CD8-positive, alpha-beta memory T cell (primary cell): Measurements from ENCODE around the gene TNRC18. TPM values are rescaled to one million over a fixed set of nuclear protein-coding genes. Genes with fewer than 3 reads are reported as not detected.
A peak's percentile ranks its signal among the peaks of the same experiment; 100 is the strongest.
"Not testable (repeated sequence)": the region's sequence is repeated elsewhere in the genome, so short reads cannot be mapped to it uniquely, and the experiment has no call there.

Source experiments
- CTCF ChIA-PET: fragments of 350-600 bp; sonication (Branson Sonifier 250); formaldehyde crosslinking; loops from one replicate; lab custom pipeline; 2021; ENCODE audit warnings: antibody characterized with exemption; lab: Charles Lee
- POLR2A ChIA-PET: fragments of 350-600 bp; sonication (Branson Sonifier 250); formaldehyde crosslinking; loops from one replicate; lab custom pipeline; 2021; ENCODE audit warnings: antibody characterized with exemption; lab: Charles Lee
- DNase-seq, 5 donors: peaks; one replicate each; pipeline versions ENCODE4 v3.0.0 to v3.0.0-alpha.2; 2020 to 2022; ENCODE audit warnings: mixed read lengths in 1 of 5
- H3K27ac ChIP-seq: one replicate; pipeline ENCODE4 v1.7.0; 2013; ENCODE audit warnings: low read depth, mild to moderate bottlenecking, low read length, moderate library complexity
- H3K27me3 ChIP-seq: 2 replicates; pipeline ENCODE4 v1.7.0; 2013; ENCODE audit warnings: low read length, mild to moderate bottlenecking; ENCODE audit not compliant: insufficient read depth, poor library complexity, severe bottlenecking
- H3K36me3 ChIP-seq: 2 replicates; pipeline ENCODE4 v1.7.0; 2013; ENCODE audit warnings: mild to moderate bottlenecking, low read length, moderate library complexity; ENCODE audit not compliant: insufficient read depth
- H3K4me1 ChIP-seq: 2 replicates; pipeline ENCODE4 v1.7.0; 2013; ENCODE audit warnings: mild to moderate bottlenecking, low read length, moderate library complexity; ENCODE audit not compliant: insufficient read depth
- H3K4me3 ChIP-seq: 2 replicates; pipeline ENCODE4 v1.7.0; 2013; ENCODE audit warnings: mild to moderate bottlenecking, low read length
- H3K9me3 ChIP-seq: 2 replicates; pipeline ENCODE4 v1.7.0; 2013; ENCODE audit warnings: mild to moderate bottlenecking, low read length
- H3K27ac Mint-ChIP-seq, 8 donors: one replicate each; pipeline ENCODE4 v1.8.0; 2020 to 2021; ENCODE audit warnings: mixed read lengths in 8 of 8, mild to moderate bottlenecking in 6 of 8, inconsistent platforms in 3 of 8, moderate library complexity in 3 of 8
- H3K27me3 Mint-ChIP-seq, 2 donors: one replicate each; pipeline ENCODE4 v1.8.0; 2020 to 2021; ENCODE audit warnings: mixed read lengths in 2 of 2, mild to moderate bottlenecking in 1 of 2, moderate library complexity in 1 of 2
- H3K36me3 Mint-ChIP-seq, 3 donors: one replicate each; pipeline ENCODE4 v1.8.0; 2020 to 2021; ENCODE audit warnings: mixed read lengths in 3 of 3, inconsistent platforms in 1 of 3, mild to moderate bottlenecking in 1 of 3
- H3K4me1 Mint-ChIP-seq, 3 donors: one replicate each; pipeline ENCODE4 v1.8.0; 2020 to 2021; ENCODE audit warnings: mixed read lengths in 3 of 3, inconsistent platforms in 1 of 3, mild to moderate bottlenecking in 1 of 3
- H3K4me3 Mint-ChIP-seq, 7 donors: one replicate each; pipeline ENCODE4 v1.8.0; 2020 to 2021; ENCODE audit warnings: mixed read lengths in 7 of 7, mild to moderate bottlenecking in 6 of 7, moderate library complexity in 4 of 7, inconsistent platforms in 2 of 7
- H3K9me3 Mint-ChIP-seq, 5 donors: one replicate each; pipeline ENCODE4 v1.8.0; 2020 to 2022; ENCODE audit warnings: mixed read lengths in 5 of 5, mild to moderate bottlenecking in 3 of 5, moderate library complexity in 2 of 5, inconsistent platforms in 1 of 5
- polyA plus RNA-seq: library from polyadenylated mRNA; unstranded; fragments of 300-500 nt; fragmentation: Illumina TruSeq; gene quantifications from one replicate; pipeline ENCODE4 v1.2.3, GENCODE V29; 2021
- total RNA-seq, 2 experiments: library from RNA; stranded (reverse); gene quantifications; one replicate each; pipeline ENCODE4 v1.2.3, GENCODE V29; 2021

The TNRC18 gene
- total and polyA plus RNA-seq, 3 experiments from 2014 or later = 2.1 to 47.4 (median 44.7) TPM

- no peaks in the 10 kb centered on the region for H3K27me3 ChIP-seq
- H3K27ac ChIP-seq = no peak overlapping the region
- Mint-ChIP-seq H3K9me3 (peaks cover 4 to 25% (median 19%) of the 10 kb centered on the region in 5 donors), H3K4me1 (peaks cover 6 to 11% (median 7%) of the 10 kb centered on the region in 3 donors), H3K4me3 (no peak overlapping the region), H3K36me3 (peaks cover 37 to 74% (median 50%) of the 10 kb centered on the region in 3 donors), H3K27me3 (no peaks in the 10 kb centered on the region), H3K27ac (no peak overlapping the region)
- no peak overlapping the region for H3K4me3 ChIP-seq
- CTCF ChIA-PET = no interaction called here
- POLR2A ChIA-PET = no interaction called here
- H3K4me1 ChIP-seq = peaks cover 4% of the 10 kb centered on the region
- DNase-seq = no peak
- no peaks in the 10 kb centered on the region for H3K9me3 ChIP-seq
- H3K36me3 ChIP-seq = peaks cover 9% of the 10 kb centered on the region
These were observed 86.6 kb downstream of the TNRC18 start for GRCh38 chr7:5337047-5337446.

GRCh38 chr7:5334671-5335070, 89.0 kb downstream of the TNRC18 start:
- H3K27ac ChIP-seq = no peak overlapping the region
- peaks cover 23% of the 10 kb centered on the region for H3K4me1 ChIP-seq
- peak overlapping the region in 1 of 7 donors; percentile 54 for H3K4me3 Mint-ChIP-seq
- CTCF ChIA-PET = no interaction called here
- peaks cover 11% of the 10 kb centered on the region for H3K36me3 ChIP-seq
- H3K9me3 Mint-ChIP-seq = peaks cover 4 to 25% (median 19%) of the 10 kb centered on the region in 5 donors
- no peaks in the 10 kb centered on the region for H3K9me3 ChIP-seq
- no peaks in the 10 kb centered on the region for H3K27me3 ChIP-seq
- no peak overlapping the region for H3K27ac Mint-ChIP-seq
- no peaks in the 10 kb centered on the region for H3K27me3 Mint-ChIP-seq
- H3K4me3 ChIP-seq = no peak overlapping the region
- POLR2A ChIA-PET = no interaction called here
- no peak for DNase-seq
- peaks cover 29 to 69% (median 46%) of the 10 kb centered on the region in 3 donors for H3K36me3 Mint-ChIP-seq
- peaks cover 15 to 24% (median 20%) of the 10 kb centered on the region in 3 donors for H3K4me1 Mint-ChIP-seq

GRCh38 chr7:5333121-5334045, 90.3 kb downstream of the TNRC18 start:
- Histone ChIP-seq H3K4me1 (peaks cover 23% of the 10 kb centered on the region), H3K9me3 (no peaks in the 10 kb centered on the region), H3K27ac (no peak overlapping the region), H3K4me3 (no peak overlapping the region), H3K27me3 (no peaks in the 10 kb centered on the region), H3K36me3 (peaks cover 11% of the 10 kb centered on the region)
- ChIA-PET CTCF (no interaction called here), POLR2A (no interaction called here)
- Mint-ChIP-seq H3K4me1 (peaks cover 15 to 24% (median 20%) of the 10 kb centered on the region in 3 donors), H3K27ac (peak overlapping the region in 1 of 8 donors; percentile 78), H3K27me3 (no peaks in the 10 kb centered on the region), H3K9me3 (peaks cover 4 to 25% (median 18%) of the 10 kb centered on the region in 5 donors), H3K36me3 (peaks cover 29 to 63% (median 41%) of the 10 kb centered on the region in 3 donors), H3K4me3 (no peak overlapping the region)
- no peak for DNase-seq

- Histone ChIP-seq H3K27ac (no peak overlapping the region), H3K9me3 (no peaks in the 10 kb centered on the region), H3K36me3 (peaks cover 11% of the 10 kb centered on the region), H3K27me3 (no peaks in the 10 kb centered on the region), H3K4me3 (no peak overlapping the region), H3K4me1 (peaks cover 23% of the 10 kb centered on the region)
- no peak for DNase-seq
- ChIA-PET POLR2A (no interaction called here), CTCF (no interaction called here)
- H3K27ac Mint-ChIP-seq = no peak overlapping the region
- H3K4me3 Mint-ChIP-seq = no peak overlapping the region
- H3K9me3 Mint-ChIP-seq = peaks cover 4 to 24% (median 17%) of the 10 kb centered on the region in 5 donors
- peaks cover 26 to 58% (median 34%) of the 10 kb centered on the region in 3 donors for H3K36me3 Mint-ChIP-seq
- H3K4me1 Mint-ChIP-seq = peaks cover 15 to 24% (median 20%) of the 10 kb centered on the region in 3 donors
- no peaks in the 10 kb centered on the region for H3K27me3 Mint-ChIP-seq
These were observed 91.1 kb downstream of the TNRC18 start for GRCh38 chr7:5332579-5332978.

DNA sequence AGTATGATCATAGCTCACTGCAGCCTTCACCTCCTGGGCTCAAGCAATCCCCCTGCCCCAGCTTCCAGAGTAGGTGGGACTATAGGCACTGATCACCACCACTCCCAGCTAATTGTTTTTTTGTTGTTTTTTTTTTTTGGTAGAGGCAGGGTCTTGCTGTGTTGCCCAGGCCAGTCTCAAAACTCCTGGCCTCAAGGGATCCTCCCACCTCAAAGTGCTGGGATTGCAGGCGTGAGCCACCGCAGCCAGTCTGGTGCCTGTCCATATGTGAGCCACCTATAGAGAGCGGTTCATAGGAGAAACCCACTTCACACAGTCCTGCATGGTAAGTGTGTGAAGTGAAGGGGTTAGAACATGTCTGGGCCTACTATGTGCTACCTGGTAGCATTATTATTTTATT, 93.3 kb downstream of the TNRC18 start:
- no peaks in the 10 kb centered on the region for H3K9me3 ChIP-seq
- ChIA-PET POLR2A (no interaction called here), CTCF (no interaction called here)
- Mint-ChIP-seq H3K27me3 (no peaks in the 10 kb centered on the region), H3K4me1 (peaks cover 15 to 24% (median 21%) of the 10 kb centered on the region in 3 donors), H3K27ac (no peak overlapping the region), H3K4me3 (no peak overlapping the region), H3K36me3 (peaks cover 11 to 51% (median 12%) of the 10 kb centered on the region in 3 donors), H3K9me3 (peaks cover 0 to 4% (median 0%) of the 10 kb centered on the region in 5 donors)
- DNase-seq = no peak
- no peak overlapping the region for H3K4me3 ChIP-seq
- peaks cover 9% of the 10 kb centered on the region for H3K36me3 ChIP-seq
- no peak overlapping the region for H3K27ac ChIP-seq
- peaks cover 23% of the 10 kb centered on the region for H3K4me1 ChIP-seq
- no peaks in the 10 kb centered on the region for H3K27me3 ChIP-seq

GRCh38 chr7:5324961-5325360, 98.7 kb downstream of the TNRC18 start:
- no peak overlapping the region for H3K27ac ChIP-seq
- Mint-ChIP-seq H3K4me1 (peaks cover 0 to 6% (median 0%) of the 10 kb centered on the region in 3 donors), H3K27me3 (no peaks in the 10 kb centered on the region), H3K4me3 (no peak overlapping the region), H3K36me3 (peaks cover 7 to 59% (median 10%) of the 10 kb centered on the region in 3 donors), H3K9me3 (peaks cover 0 to 4% (median 0%) of the 10 kb centered on the region in 5 donors), H3K27ac (no peak overlapping the region)
- ChIA-PET POLR2A (no interaction called here), CTCF (interaction anchor here (0.6 kb wide), 1 partner anchor 28 kb away, joined by 3 read pairs; no protein-coding TSS in a partner anchor)
- no peak for DNase-seq
- H3K4me1 ChIP-seq = peaks cover under 1% of the 10 kb centered on the region
- no peak overlapping the region for H3K4me3 ChIP-seq
- peaks cover 4% of the 10 kb centered on the region for H3K36me3 ChIP-seq
- H3K27me3 ChIP-seq = no peaks in the 10 kb centered on the region
- H3K9me3 ChIP-seq = no peaks in the 10 kb centered on the region

DNA sequence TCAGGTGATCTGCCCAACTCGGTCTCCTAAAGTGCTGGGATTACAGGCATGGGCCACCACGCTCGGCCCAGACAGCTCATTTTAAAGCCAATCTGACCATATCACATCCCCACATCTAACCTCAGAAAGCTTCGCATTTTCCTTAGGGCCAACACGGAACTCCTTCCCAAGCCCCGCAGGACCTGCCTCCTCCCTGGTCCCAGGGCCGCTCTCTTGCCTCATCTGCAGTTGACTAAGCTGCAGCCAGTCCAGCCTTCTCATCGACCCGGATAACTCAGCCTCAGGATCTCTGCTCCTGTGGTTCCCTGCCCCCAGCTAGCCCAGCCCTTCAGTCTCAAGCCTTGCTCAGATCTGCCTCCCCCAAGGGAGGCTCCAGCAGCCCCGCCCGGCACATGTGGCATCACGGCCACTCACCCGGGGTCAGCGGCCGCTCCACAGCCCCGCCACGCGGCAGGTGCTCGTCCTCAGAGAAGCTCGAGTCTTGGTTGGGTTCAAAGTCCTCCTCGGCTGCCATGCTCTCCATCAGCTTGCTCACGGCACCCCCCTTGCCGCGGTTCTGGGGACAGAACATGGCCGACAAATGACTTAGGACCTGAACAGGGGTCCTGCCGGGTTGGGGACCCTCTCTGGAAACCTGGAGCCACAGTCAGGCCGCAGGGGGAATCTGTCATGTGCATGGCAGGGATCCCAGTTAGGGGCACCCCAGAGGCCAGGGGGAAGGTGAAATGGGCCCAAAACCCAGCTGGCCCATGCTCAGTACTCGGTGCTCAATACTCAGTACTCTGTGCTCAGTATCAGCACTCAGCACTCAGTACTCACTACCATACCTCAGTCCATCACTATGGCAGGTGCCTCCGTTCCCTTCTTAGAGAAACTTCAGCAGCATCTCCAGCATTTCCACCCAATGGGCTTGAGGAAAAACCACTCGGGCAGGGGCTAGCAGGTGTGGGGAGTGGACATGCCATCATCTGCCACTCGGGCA, 99.5 kb downstream of the TNRC18 start:
- POLR2A ChIA-PET, H3K27ac Mint-ChIP-seq, H3K9me3 ChIP-seq, H3K36me3 ChIP-seq, H3K27me3 Mint-ChIP-seq, H3K4me1 Mint-ChIP-seq, H3K9me3 Mint-ChIP-seq, H3K4me1 ChIP-seq, DNase-seq, H3K4me3 ChIP-seq, H3K27ac ChIP-seq, H3K27me3 ChIP-seq, H3K4me3 Mint-ChIP-seq: not testable (repeated sequence)
- CTCF ChIA-PET = interaction anchor here (0.6 kb wide), 2 partner anchors 9 to 27 kb away, joined by 3 read pairs; no protein-coding TSS in a partner anchor
- H3K36me3 Mint-ChIP-seq = peaks cover 13 to 64% (median 19%) of the 10 kb centered on the region in 3 donors
